Measurements from ENCODE around the gene ZNF81. TPM values are rescaled to one million over a fixed set of nuclear protein-coding genes. Genes with fewer than 3 reads are reported as not detected.

ZNF81 gene
- total RNA-seq, 2 donors from 2014 or later = 6.8 to 8.2 TPM

Other genes starting within 250 kb of the ZNF81 start
- gene SYN1, start 217.0 kb upstream of the ZNF81 start, total RNA-seq = under 1 TPM; 0.27 to 0.85 TPM
- gene CFP, start 207.0 kb upstream of the ZNF81 start, total RNA-seq = 10 to 100 TPM; 13.1 to 18.9 TPM
- 10 to 100 TPM; 23.8 to 33.4 TPM for gene ELK1, start 186.3 kb upstream of the ZNF81 start, total RNA-seq
- gene UXT, start 177.7 kb upstream of the ZNF81 start, total RNA-seq = 100 to 1,000 TPM in 1 of 2 donors, 10 to 100 TPM in 1; 71.8 to 124 TPM
- gene ZNF182, start 167.1 kb downstream of the ZNF81 start, total RNA-seq = 1 to 10 TPM; 3.2 to 4.3 TPM
- gene SPACA5, start 170.1 kb downstream of the ZNF81 start, total RNA-seq = not detected
- 1 to 10 TPM; 3.2 to 3.7 TPM for gene ZNF630, start 234.7 kb downstream of the ZNF81 start, total RNA-seq